Stimulated activated CD4-positive, alpha-beta T cell treated with anti-CD3 and anti-CD28 coated beads, Interleukin-1b, Interleukin-23, amount 100 ng/mL, for 1 hour (primary cell): ENCODE measurements around the gene SARDH.
"Not testable (repeated sequence)": the region's sequence is repeated elsewhere in the genome, so short reads cannot be mapped to it uniquely, and the experiment has no call there.

Experiments used
- DNase-seq, 2 donors: peaks; one replicate each; pipeline ENCODE4 v3.0.0-alpha.2; 2020; ENCODE audit warnings: low read depth in 2 of 2

The SARDH gene

GRCh38 chr9:133760713-133761290 is 22.6 kb upstream of the SARDH start:
- DNase-seq: no peak

GRCh38 chr9:133759946-133760345 is 21.8 kb upstream of the SARDH start:
- no peak for DNase-seq

- no peak for DNase-seq
Measured at GRCh38 chr9:133759146-133759900, 21.2 kb upstream of the SARDH start.

DNA sequence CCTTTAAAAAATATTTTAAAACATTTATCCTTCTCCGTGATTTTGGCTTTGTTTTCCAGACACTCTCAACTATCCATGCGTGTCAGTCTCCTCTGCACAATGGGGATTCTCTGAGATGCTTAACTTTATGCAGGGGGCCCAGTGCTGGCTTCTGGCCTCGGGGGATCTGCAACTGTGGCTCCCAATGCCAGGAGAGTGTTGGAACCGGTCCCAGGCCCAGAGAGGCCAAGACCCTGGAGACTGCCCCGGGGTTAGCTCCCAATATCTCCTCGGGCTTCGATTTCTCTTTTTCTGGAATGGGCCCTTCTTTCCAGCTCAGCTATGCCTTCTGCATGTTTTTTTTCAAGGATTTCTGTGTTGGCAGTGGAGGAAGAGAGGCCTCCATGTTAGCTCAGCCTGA is 20.1 kb upstream of the SARDH start:
- no peak for DNase-seq

DNA sequence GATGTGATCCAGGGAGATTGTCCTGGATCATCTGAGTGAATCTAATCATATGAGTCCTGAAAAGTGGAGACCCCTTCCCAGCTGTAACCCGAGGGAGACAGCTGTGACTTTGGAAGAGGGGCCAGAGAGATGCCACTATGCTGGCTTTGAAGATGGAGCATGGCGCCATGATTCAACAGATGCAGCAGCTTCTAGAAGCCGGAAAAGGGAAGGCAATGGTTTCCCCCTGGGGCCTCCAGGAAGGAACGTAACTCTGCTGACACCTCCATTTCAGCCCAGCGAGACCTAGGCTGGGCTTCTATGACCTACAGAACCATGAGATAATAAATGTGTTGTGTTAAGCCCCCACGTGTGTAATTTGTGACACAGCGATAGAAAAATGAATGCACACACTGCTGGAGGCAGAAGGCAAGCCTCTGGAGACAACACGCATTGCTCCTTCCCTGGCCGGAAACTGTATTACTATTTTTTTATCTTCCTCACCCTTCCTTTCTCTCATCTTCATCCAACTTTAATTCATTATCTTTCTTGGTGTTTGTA is 16.6 kb upstream of the SARDH start:
- no peak for DNase-seq

DNA sequence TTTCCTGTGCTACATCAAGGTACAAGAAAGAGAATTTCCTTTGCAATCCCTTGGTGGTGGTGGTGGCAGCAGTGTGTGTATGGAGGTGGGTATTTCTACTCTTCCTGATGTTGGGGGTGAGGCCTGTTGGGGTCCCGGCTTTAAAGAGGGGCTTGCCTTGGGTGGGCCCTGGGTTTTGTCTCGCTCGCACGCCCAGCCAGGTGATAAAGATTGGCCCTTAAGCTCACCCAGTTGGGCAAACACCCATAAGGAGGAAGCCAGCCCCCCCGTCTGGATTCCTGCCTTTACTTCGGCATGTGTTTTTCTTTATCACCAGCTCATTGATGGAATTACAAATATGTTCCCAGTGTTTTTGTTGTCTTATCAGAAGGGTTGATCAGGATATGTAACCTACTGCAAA is 16.0 kb upstream of the SARDH start:
- DNase-seq: no peak

GRCh38 chr9:133752739-133753446 is 14.7 kb upstream of the SARDH start:
- no peak for DNase-seq

DNA sequence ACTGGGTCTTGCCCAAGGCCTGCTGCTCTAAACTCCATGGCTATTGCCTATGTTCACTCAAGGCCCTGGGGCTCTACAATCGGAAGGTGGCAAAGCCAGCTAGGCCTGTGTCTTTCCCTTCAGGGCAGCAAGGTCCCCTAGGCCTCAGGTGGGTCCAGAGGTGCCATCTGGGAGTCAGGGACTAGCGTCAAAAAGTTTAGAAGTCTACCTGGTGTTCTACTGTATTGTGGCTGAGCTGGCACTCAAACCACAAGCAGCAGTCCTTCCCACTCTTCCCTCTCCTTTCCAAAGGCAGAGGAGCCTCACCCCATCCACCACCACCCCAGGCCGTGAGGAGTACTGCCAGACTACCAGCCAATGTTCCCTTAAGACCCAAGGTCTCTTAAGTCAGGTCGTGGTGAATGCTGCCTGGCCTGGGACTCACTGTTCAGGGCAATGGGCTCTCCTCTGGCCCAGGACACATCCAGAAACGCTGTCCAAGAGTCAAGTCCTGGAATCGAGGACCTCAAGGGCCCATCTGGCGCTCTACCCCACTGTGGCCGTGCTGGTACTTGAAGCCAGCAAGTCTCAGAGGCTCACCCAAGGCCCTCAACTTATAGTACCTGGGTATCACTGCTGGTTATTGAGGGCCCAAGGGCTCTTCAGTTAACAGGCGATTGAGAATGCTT is 13.0 kb upstream of the SARDH start:
- no peak for DNase-seq

GRCh38 chr9:133747309-133747708 is 9.2 kb upstream of the SARDH start:
- no peak for DNase-seq

- DNase-seq: not testable (repeated sequence)
Measured at GRCh38 chr9:133744528-133744927, 6.4 kb upstream of the SARDH start.

GRCh38 chr9:133742849-133743444 is 4.8 kb upstream of the SARDH start:
- peak; percentile 48 to 64 for DNase-seq

DNA sequence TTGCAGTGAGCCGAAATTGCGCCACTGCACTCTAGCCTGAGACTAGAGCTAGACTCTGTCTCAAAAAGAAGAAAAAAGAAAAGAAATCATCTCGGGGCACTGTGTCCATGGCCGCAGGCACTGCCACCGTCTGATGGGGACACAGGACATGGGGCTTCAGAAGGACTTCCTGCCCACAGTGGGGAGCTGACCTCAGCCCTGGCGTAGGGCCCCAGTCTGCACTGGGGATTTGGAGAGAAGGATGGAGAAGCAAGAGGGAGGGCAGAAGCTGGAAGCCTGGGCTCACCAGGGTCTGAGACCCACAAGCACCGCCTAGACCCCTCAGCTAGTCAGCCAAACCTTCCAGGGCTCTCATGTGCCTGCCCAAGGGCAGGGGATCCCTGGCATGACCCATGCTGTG is 4.1 kb upstream of the SARDH start:
- no peak for DNase-seq

DNA sequence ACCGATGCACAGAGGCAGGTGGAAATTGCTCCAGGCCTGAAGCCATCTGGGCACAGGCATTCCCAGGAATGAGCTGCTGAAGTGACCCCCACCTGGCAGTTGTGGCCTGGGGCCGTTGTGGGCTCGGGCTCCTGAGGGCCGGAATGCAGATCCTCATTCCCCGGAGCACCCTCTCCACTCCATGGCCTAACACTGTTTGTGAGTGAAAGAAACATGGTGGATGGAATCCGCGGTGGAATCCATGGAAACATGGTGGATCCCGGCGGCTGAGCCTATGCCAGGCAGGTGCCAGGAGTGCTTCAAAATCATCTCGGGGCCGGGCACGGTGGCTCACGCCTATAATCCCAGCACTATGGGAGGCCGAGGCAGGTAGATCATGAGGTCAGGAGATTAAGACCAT is 3.6 kb upstream of the SARDH start:
- no peak for DNase-seq

GRCh38 chr9:133740911-133741310 is 2.8 kb upstream of the SARDH start:
- DNase-seq: no peak

DNA sequence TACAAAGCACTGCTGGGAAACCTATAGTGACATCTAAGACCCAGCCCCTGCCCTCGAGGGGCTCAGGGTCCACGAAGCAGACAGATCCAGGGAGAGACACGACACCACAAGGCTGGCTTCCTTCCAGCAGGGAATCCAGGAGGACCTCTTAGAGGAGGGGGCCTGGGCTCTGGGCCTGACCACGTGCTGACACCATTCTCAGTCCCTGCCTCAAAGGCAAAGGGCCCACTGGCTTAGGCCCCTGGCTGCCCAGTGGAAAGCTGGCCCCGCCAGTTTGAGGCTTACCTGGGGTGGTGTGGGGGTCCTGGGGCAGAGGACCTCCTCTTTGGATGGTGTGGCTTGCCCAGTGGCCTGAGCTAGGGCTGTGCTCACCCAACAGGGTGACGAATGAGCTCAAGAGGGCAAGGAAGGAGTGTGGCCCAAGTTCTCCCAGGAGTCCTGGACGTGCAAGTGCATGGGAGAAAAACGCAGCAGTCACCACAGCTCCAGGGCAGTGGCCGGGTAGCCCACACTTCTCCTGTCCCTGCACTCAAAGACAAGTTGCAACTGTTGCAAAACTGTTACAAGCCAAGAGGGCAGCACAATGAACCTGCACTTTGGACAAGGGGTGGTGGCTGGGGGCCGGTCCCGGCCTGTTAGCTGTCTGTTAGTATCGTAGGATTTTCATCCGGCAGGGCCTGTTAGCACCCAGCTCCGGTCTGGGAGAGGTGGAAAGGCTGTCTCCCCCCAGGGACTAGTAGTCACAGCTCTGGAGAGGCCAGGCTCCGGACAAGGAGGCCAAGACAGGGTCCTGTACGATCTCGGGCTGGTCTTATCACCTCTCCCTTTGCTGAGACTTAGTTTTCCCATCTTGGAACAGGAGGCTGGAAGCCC is 1.5 kb upstream of the SARDH start:
- no peak for DNase-seq

DNA sequence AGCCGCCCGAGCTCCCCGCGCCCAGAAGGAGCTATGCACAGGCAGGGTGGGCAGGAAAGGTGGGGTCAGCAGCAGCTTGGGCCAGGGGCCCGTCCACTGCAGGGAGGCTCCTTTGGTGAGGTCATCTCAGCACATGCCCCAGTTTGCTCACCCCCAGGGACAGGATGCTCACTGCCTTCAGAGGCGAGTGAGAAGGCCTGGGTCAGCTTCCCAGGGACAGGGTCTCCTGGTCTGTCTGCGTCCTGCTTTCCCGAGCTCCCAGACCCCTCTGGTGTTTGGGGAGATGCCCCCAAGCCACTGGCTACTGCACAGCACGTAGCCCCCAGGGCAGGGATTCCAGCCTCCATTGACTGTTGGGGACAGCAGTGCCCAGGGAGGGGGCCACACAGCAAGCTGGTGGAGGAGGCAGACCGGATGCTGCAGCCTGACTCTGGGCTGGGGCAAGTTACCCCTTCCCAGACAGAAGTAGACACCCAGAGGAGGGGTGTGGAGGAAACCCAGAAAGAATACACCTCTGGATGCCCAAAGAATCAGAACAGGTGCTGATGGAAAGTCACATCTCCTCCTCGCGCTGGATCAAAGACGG is 581 bp upstream of the SARDH start:
- no peak for DNase-seq

DNA sequence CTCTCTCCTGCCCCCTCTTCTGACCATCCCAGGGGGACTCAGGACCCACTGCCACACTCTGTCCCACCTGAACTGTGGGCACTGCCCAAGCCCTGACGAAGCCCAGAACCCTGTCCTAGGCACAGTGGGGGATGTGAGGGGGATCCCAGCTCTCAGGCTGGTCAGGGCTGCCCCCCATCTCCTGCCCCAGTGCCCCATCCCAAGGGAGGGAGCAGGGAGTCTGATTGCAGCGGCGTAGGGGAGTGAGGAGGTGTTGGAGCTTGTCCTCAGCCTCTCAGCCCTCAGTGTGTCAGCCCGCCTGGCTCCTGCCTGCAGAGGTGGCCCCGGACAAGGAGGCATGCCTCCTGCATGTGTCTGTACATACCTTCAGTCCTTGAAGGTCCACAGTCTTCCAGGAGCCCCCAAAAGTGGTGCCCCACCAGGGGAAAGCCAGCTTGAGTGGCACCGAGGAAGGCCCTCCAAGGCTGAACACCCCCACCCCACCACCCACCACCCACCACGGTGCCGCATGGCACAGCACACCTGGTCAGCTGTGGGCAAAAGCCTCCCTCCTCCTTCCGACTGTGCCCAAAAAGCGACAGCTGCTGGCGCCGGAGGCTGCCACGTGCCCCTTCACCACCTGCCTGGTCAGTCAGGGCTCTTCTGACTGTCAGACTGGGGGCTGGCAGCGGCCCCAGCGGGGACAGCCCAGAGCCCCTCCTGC is 930 bp downstream of the SARDH start:
- DNase-seq: no peak

DNA sequence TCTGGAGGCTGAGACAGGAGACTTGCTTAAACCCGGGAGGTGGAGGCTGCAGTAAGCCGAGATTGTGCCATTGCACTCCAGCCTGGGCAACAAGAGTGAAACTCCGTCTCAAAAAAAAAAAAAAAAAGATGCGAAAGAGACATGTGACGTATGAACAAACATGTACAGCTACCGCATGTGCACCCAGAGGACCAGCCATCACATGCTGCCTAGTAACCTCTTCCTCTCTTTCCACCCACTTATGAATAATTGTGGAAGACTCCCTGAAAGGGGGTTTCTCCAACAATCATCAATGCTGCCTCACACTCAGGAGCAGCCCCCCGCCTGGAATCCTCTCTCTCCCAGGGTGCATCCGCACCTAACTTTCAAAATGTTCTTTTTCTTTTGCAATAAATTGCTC is 2.2 kb downstream of the SARDH start:
- no peak for DNase-seq

DNA sequence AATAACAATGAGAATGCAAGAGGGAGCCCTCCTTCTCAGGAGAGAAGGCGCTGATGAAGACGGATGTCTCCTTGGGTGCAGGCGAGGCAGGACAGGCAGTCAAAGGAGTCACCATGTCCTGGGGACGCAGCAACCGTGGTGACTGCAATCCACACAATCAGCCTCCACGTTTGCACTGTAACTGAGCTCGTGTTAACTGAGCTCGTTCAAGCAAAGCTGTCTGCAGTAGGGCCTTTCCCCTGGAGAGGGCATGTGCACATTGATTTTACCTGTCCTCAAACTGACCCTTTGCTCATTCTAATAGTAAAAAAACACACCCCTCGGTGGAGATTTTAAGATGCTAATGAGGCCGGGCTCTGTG is 2.8 kb downstream of the SARDH start:
- no peak for DNase-seq
